Pancreas (tissue), 10 donors: ENCODE results near the gene MICB. TPM values are rescaled to one million over a fixed set of nuclear protein-coding genes. Genes with fewer than 3 reads are reported as not detected.

Experiments used
- ATAC-seq, 4 donors: fragments of 200-7000 bp; cut with Tn5 transposase; one replicate each; pipeline versions ENCODE4 v1.8.0 to v1.9.1; 2020; ENCODE audit warnings: mild to moderate bottlenecking in 4 of 4, moderate library complexity in 4 of 4
- DNase-seq, 6 donors: peaks; one replicate each; pipeline ENCODE4 v3.0.0-alpha.2; 2020
- FAIRE-seq: peaks from 2 replicates; lab custom pipeline; 2012; peaks lifted over from hg19 to GRCh38; lab: Jason Lieb, UNC
- H3K27ac ChIP-seq, 4 donors: fragments of 200-600 bp; sonication (generic); 1 replicate in 3 of 4; 2 replicates in 1 of 4; pipeline versions ENCODE4 v1.5.0 to v1.8.0; 2020
- H3K27me3 ChIP-seq, 4 donors: fragments of 200-600 bp; one replicate each; pipeline ENCODE4 v1.8.0; 2021
- H3K36me3 ChIP-seq, 3 donors: fragments of 200-600 bp; sonication (generic) in 1 of 3; one replicate each; pipeline versions ENCODE4 v1.5.0 to v1.8.0; 2020 to 2021
- H3K4me1 ChIP-seq, 3 donors: fragments of 200-600 bp; one replicate each; pipeline ENCODE4 v1.8.0; 2021
- H3K4me3 ChIP-seq, 4 donors: fragments of 200-600 bp; sonication (generic) in 2 of 4; one replicate each; pipeline versions ENCODE4 v1.5.0 to v1.8.0; 2020 to 2021
- H3K9me3 ChIP-seq, 4 donors: fragments of 200-600 bp; one replicate each; pipeline ENCODE4 v1.8.0; 2021
- WGBS, 2 donors: extraction: QIAGEN DNeasy Blood & Tissue Kit; methylation state at CpG; one replicate each; pipeline ENCODE4 v1.1.7; 2013; 5-methylcytosine and 5-hydroxymethylcytosine counted together
- intact Hi-C, 3 donors: fragments of 100-400 bp; cut with DNase I; formaldehyde crosslinking; loops; one replicate each; pipeline versions ENCODE4 v1.11.1 to v1.14.2; 2022
- polyA plus RNA-seq, 2 donors: library from polyadenylated mRNA; stranded (reverse); fragments of 200-250 nt; gene quantifications; one replicate each; pipeline ENCODE4 v1.2.3, GENCODE V29; 2013
- total RNA-seq, 6 donors: library from RNA; stranded (reverse); fragmentation: NEBNext Ultra II Directional in 4 of 6; extraction: Animal tissue kit (Norgen Biotek cat#: 25700) in 4 of 6; gene quantifications; one replicate each; pipeline versions ENCODE4 v1.2.1 to v1.2.4, GENCODE V29; 2021 to 2023
- TF ChIP-seq, protein P1 (sequence below), 4 donors: fragments of 200-600 bp; sonication (generic) in 3 of 4; IDR thresholded peaks; one replicate each; pipeline versions ENCODE4 v1.5.0 to v1.8.0; 2021; ENCODE audit warnings: antibody characterized with exemption in 4 of 4
- donor health status: healthy with polysubstance abuse.
- donor health status: DM: no; HTN: no; CAD: no; lungs with moderate emphysema.
- donor health status: DM: no; HTN: no; CAD: no.
- donor health status: control.
- donor health status: control.
- donor health status: Bipolar disorder and iron deficiency.
- donor health status: DM: yes; HTN: yes; CAD: no.
- donor health status: DM: no; HTN: no; CAD: no.
- donor health status: DM: no; HTN: no; CAD: no.
- donor health status: DM: yes; HTN: yes; CAD: no.

The MICB gene
- total and polyA plus RNA-seq, 8 donors = 0.23 to 1.7 (median 0.51) TPM

DNA sequence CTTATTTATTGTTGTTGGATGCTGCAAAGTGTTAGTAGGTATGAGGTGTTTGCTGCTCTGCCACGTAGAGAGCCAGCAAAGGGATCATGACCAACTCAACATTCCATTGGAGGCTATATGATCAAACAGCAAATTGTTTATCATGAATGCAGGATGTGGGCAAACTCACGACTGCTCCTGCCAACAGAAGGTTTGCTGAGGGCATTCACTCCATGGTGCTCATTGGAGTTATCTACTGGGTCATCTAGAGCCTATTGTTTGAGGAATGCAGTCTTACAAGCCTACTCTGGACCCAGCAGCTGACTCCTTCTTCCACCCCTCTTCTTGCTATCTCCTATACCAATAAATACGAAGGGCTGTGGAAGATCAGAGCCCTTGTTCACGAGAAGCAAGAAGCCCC, 12.1 kb downstream of the MICB start:
- ATAC-seq (no peak), DNase-seq (no peak), FAIRE-seq (no peak)
- Histone ChIP-seq H3K27me3 (no peaks in the 10 kb centered on the region), H3K9me3 (no peaks in the 10 kb centered on the region), H3K36me3 (no peaks in the 10 kb centered on the region), H3K4me1 (no peaks in the 10 kb centered on the region), H3K27ac (no peak overlapping the region), H3K4me3 (no peak overlapping the region)
- TF ChIP-seq, protein P1, sequence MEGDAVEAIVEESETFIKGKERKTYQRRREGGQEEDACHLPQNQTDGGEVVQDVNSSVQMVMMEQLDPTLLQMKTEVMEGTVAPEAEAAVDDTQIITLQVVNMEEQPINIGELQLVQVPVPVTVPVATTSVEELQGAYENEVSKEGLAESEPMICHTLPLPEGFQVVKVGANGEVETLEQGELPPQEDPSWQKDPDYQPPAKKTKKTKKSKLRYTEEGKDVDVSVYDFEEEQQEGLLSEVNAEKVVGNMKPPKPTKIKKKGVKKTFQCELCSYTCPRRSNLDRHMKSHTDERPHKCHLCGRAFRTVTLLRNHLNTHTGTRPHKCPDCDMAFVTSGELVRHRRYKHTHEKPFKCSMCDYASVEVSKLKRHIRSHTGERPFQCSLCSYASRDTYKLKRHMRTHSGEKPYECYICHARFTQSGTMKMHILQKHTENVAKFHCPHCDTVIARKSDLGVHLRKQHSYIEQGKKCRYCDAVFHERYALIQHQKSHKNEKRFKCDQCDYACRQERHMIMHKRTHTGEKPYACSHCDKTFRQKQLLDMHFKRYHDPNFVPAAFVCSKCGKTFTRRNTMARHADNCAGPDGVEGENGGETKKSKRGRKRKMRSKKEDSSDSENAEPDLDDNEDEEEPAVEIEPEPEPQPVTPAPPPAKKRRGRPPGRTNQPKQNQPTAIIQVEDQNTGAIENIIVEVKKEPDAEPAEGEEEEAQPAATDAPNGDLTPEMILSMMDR (IDR thresholded peaks at IDR 0.05) = no peak
- intact Hi-C loops = no loop called here
- 53 to 62% methylated on average over 4 of the region's 4 CpGs for WGBS, 2 donors

DNA sequence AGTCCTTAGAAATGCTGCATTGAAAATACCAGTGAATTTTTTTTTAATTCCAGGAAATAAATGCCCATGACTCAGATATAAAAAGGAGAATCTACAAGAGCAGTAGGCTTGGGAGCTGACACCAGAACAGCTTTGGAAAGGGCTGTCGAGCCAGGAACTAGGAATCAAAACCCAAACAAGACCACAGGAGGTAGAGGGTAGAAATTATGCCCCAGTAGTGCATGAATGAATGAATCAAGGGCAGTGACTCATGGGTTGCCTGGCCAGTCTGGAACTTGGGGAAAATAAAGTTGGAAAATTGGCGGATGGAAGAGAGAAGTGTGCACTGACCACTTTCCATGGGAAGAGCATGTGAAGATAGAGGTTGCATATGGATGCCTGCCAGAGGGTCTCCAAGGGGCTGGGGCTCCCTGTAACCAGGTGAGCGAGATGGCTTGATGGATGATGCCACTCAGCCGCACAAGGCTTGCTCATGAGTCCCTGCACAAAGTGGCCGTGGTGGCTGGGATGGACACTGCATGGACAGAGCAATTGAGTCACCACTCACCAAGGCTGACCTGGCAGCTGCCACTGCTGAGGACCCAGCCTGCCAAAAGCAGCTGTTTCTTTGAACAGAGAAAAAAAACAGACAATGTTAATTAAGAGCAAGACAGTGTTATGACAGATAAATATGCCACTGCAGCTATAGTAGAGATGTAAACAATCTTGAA, 15.7 kb downstream of the MICB start:
- WGBS, 2 donors = 58 to 59% methylated on average over 5 of the region's 5 CpGs
- no peak for ATAC-seq
- H3K27ac ChIP-seq = no peak overlapping the region
- H3K36me3 ChIP-seq = no peaks in the 10 kb centered on the region
- TF ChIP-seq, protein P1 (IDR thresholded peaks at IDR 0.05) = no peak
- DNase-seq = no peak
- H3K4me1 ChIP-seq = no peaks in the 10 kb centered on the region
- FAIRE-seq = no peak
- intact Hi-C loops = no loop called here
- H3K27me3 ChIP-seq = no peaks in the 10 kb centered on the region
- no peaks in the 10 kb centered on the region for H3K9me3 ChIP-seq
- no peak overlapping the region for H3K4me3 ChIP-seq

DNA sequence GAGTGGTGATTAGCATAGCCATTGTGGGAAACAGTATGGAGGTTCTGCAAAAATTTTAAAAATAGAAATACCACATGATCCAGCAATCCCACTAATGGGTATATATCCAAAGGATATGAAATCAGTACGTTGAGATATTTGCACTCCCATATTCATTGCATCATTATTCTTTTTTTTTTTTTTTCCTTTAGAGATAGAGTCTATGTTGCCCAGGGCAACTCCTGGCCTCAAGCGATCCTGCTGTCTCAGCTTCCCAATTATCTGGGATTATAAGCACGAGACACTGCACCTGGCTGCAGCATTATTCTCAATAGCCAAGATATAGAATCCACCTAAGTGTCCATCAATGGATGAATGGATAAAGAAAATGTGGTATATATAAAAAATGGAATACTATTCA, 23.9 kb downstream of the MICB start:
- no peak overlapping the region for H3K4me3 ChIP-seq
- no peaks in the 10 kb centered on the region for H3K4me1 ChIP-seq
- WGBS, 2 donors = 70 to 73% methylated on average over 3 of the region's 3 CpGs
- no peaks in the 10 kb centered on the region for H3K9me3 ChIP-seq
- H3K27me3 ChIP-seq = no peaks in the 10 kb centered on the region
- DNase-seq = no peak
- H3K27ac ChIP-seq = no peak overlapping the region
- no peak for ATAC-seq
- no peaks in the 10 kb centered on the region for H3K36me3 ChIP-seq
- intact Hi-C loops = no loop called here
- FAIRE-seq = no peak
- TF ChIP-seq, protein P1 (IDR thresholded peaks at IDR 0.05) = no peak

DNA sequence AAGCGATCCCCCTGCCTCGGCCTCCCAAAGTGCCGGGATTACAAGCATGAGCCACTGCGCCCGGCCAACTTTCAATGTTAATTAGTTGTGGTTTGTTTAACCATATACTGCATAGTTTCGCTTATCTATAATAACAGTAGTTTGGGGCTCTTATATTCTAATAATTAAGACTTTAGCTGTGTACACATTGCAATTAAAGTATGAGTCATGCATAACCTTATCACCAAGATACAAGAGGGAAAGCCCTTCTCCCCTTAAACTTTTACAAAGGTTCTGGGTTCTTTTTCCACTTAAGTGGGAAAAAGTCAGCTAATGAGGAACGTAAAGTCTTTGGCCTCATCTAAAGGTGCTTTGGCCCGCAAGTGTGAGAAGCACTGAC, 27.6 kb downstream of the MICB start:
- Histone ChIP-seq H3K4me3 (no peak overlapping the region), H3K36me3 (peaks cover 0 to 5% (median under 1%) of the 10 kb centered on the region in 3 donors), H3K27ac (no peak overlapping the region), H3K4me1 (peaks cover 0 to 10% (median 10%) of the 10 kb centered on the region in 3 donors), H3K9me3 (no peaks in the 10 kb centered on the region), H3K27me3 (no peaks in the 10 kb centered on the region)
- DNase-seq = no peak
- no peak for ATAC-seq
- intact Hi-C loops = no loop called here
- TF ChIP-seq, protein P1 (IDR thresholded peaks at IDR 0.05) = no peak
- WGBS, 2 donors = 65 to 73% methylated on average over 8 of the region's 8 CpGs
- no peak for FAIRE-seq

DNA sequence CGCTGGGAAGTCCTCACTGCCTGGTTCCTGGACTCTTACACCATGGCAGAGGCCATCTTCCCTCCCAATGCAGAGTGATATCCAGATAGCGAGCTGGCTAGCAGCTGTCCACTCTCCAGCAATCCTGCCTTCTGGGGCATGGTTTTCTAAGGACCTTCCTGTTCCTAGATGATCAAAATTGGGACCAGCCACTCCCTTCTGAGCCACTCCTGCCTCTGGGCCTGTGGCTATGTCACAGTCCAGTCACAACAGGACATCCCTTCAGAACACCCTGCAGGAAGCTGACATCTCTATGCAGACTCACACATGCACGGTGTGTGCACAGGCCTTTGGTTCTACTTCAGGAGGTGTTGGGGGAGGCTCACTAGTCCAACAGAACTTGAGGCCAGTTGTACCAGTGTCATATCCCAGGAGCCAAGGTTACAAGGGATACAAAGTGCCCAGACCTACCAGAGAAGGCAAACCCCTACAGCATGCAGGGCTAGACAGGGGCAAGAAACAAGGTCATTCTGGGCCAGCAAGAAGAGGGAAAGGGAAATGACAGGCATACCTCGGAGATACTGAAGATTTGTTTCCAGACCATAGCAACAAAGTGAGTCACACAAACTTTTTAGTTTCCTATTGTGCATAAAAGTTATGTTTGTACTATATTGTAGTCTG, 28.1 kb downstream of the MICB start:
- Histone ChIP-seq H3K4me3 (no peak overlapping the region), H3K27ac (no peak overlapping the region), H3K9me3 (no peaks in the 10 kb centered on the region), H3K27me3 (no peaks in the 10 kb centered on the region), H3K4me1 (peaks cover 0 to 10% (median 10%) of the 10 kb centered on the region in 3 donors), H3K36me3 (peaks cover 0 to 11% (median 6%) of the 10 kb centered on the region in 3 donors)
- ATAC-seq (no peak), DNase-seq (no peak), FAIRE-seq (no peak)
- TF ChIP-seq, protein P1 (IDR thresholded peaks at IDR 0.05) = no peak
- WGBS, 2 donors = 75 to 77% methylated on average over 4 of the region's 4 CpGs
- intact Hi-C loops = no loop called here
